Kidney epithelial cell (primary cell): Measurements from ENCODE around the gene SESN1. TPM values are rescaled to one million over a fixed set of nuclear protein-coding genes. Genes with fewer than 3 reads are reported as not detected.

Source experiments
- DNase-seq: peaks from one replicate; pipeline ENCODE4 v3.0.0-alpha.2; 2010; ENCODE audit warnings: low read depth
- H3K27me3 ChIP-seq: 2 replicates; pipeline ENCODE4 v1.6.0; 2011; ENCODE audit warnings: low read length; ENCODE audit not compliant: control insufficient read depth, insufficient read depth
- H3K36me3 ChIP-seq: 2 replicates; pipeline ENCODE4 v1.5.1; 2011; ENCODE audit warnings: low read length; ENCODE audit not compliant: control insufficient read depth, insufficient read depth
- H3K4me3 ChIP-seq: 2 replicates; pipeline ENCODE4 v1.5.1; 2011; ENCODE audit warnings: low read depth, mild to moderate bottlenecking, control low read depth, low read length
- CTCF ChIP-seq: IDR thresholded peaks from 2 replicates; pipeline ENCODE4 v1.5.1; 2011; ENCODE audit warnings: mild to moderate bottlenecking, moderate library complexity, low read length, control low read depth, inconsistent platforms; ENCODE audit not compliant: insufficient read depth, poor library complexity, severe bottlenecking
- total RNA-seq: library from RNA; depleted of rRNA; stranded (reverse); fragments of >200 nt; gene quantifications from 2 replicates; pipeline ENCODE4 v1.2.3, GENCODE V29; 2015

Gene SESN1
- total RNA-seq, 1 donor from 2014 or later = 13.2 TPM

- no peaks in the 10 kb centered on the region for H3K36me3 ChIP-seq
- peak; percentile 89 for DNase-seq
- no peaks in the 10 kb centered on the region for H3K27me3 ChIP-seq
- H3K4me3 ChIP-seq = no peak overlapping the region
- TF ChIP-seq CTCF = no peak
These were observed 147.4 kb downstream of the SESN1 start for GRCh38 chr6:108947114-108947854.

- Histone ChIP-seq H3K27me3 (no peaks in the 10 kb centered on the region), H3K36me3 (no peaks in the 10 kb centered on the region), H3K4me3 (no peak overlapping the region)
- DNase-seq = no peak
- no peak for TF ChIP-seq CTCF
These were observed 148.0 kb downstream of the SESN1 start for GRCh38 chr6:108946695-108947094.

- no peaks in the 10 kb centered on the region for H3K27me3 ChIP-seq
- H3K4me3 ChIP-seq = no peak overlapping the region
- H3K36me3 ChIP-seq = no peaks in the 10 kb centered on the region
- DNase-seq = no peak
- no peak for TF ChIP-seq CTCF
These were observed 148.9 kb downstream of the SESN1 start for GRCh38 chr6:108945681-108946159.

- Histone ChIP-seq H3K27me3 (no peaks in the 10 kb centered on the region), H3K4me3 (no peak overlapping the region), H3K36me3 (no peaks in the 10 kb centered on the region)
- no peak for DNase-seq
- TF ChIP-seq CTCF = no peak
These were observed 149.7 kb downstream of the SESN1 start for GRCh38 chr6:108944707-108945680.

GRCh38 chr6:108944071-108944470 is 150.6 kb downstream of the SESN1 start:
- no peak for TF ChIP-seq CTCF
- no peaks in the 10 kb centered on the region for H3K36me3 ChIP-seq
- DNase-seq = no peak
- no peak overlapping the region for H3K4me3 ChIP-seq
- no peaks in the 10 kb centered on the region for H3K27me3 ChIP-seq
